Right lobe of liver (tissue), 6 donors: ENCODE results near the gene TRIO. TPM values are rescaled to one million over a fixed set of nuclear protein-coding genes. Genes with fewer than 3 reads are reported as not detected.

Experiments
- ATAC-seq, 4 donors: fragments of 200-7000 bp; cut with Tn5 transposase; one replicate each; pipeline ENCODE4 v1.9.1; 2020; ENCODE audit warnings: mild to moderate bottlenecking in 4 of 4, moderate library complexity in 4 of 4
- DNase-seq, 3 donors: peaks; one replicate each; pipeline ENCODE4 v3.0.0-alpha.2; 2020
- H3K27ac ChIP-seq, 3 donors: fragments of 200-600 bp; one replicate each; pipeline ENCODE4 v1.8.0; 2022
- H3K27me3 ChIP-seq, 2 donors: fragments of 200-600 bp; one replicate each; pipeline ENCODE4 v1.8.0; 2022
- H3K36me3 ChIP-seq, 4 donors: fragments of 200-600 bp; sonication (generic) in 1 of 4; one replicate each; pipeline versions ENCODE4 v1.5.1 to v1.8.0; 2017 to 2022; ENCODE audit warnings: control low read depth in 1 of 4
- H3K4me1 ChIP-seq, 4 donors: fragments of 200-600 bp; sonication (generic) in 1 of 4; one replicate each; pipeline versions ENCODE4 v1.5.1 to v1.8.0; 2017 to 2022; ENCODE audit warnings: control low read depth in 1 of 4
- H3K4me3 ChIP-seq, 3 donors: fragments of 200-600 bp; one replicate each; pipeline ENCODE4 v1.8.0; 2022
- H3K9me3 ChIP-seq, 4 donors: fragments of 200-600 bp; sonication (generic) in 1 of 4; one replicate each; pipeline versions ENCODE4 v1.5.1 to v1.8.0; 2017 to 2022; ENCODE audit warnings: control low read depth in 1 of 4
- POLR2A ChIP-seq: fragments of 450-650 bp; IDR thresholded peaks from one replicate; pipeline ENCODE4 v1.6.1; 2017; ENCODE audit warnings: antibody characterized with exemption, mild to moderate bottlenecking
- WGBS: methylation state at CpG from one replicate; pipeline ENCODE4 v1.1.6; 2018; ENCODE audit warnings: low coverage, low lambda C conversion rate; ENCODE audit not compliant: insufficient coverage; ENCODE audit errors: missing lambda C conversion rate; 5-methylcytosine and 5-hydroxymethylcytosine counted together
- intact Hi-C, 2 donors: fragments of 100-400 bp; cut with DNase I; formaldehyde crosslinking; loops; one replicate each; pipeline versions ENCODE4 v1.11.2 to v1.14.1; 2022
- total RNA-seq, 6 experiments: library from RNA; depleted of rRNA in 2 of 6; stranded (reverse); fragments of >200 nt in 2 of 6; fragmentation: NEBNext Ultra II Directional in 3 of 6; extraction: Animal tissue kit (Norgen Biotek cat#: 25700) in 3 of 6; gene quantifications; one replicate each; pipeline versions ENCODE4 v1.1.0 to v1.2.4, GENCODE V29; 2016 to 2023
- TF ChIP-seq, protein P1 (sequence below), 4 donors: fragments of 200-600 bp in 3 of 4; fragments of 450-650 bp in 1 of 4; IDR thresholded peaks; one replicate each; pipeline versions ENCODE4 v1.5.1 to v1.8.0; 2016 to 2022; ENCODE audit warnings: antibody characterized with exemption in 4 of 4, mild to moderate bottlenecking in 2 of 4
- donor health status: DM: no; HTN: yes; CAD: no.
- donor health status: DM: no; HTN: no; CAD: no.
- donor health status: DM: no; HTN: no; CAD: no.
- donor health status: DM: no; HTN: yes; CAD: no.
- donor health status: DM: no; HTN: yes; CAD: no.

Gene TRIO
- total RNA-seq, 6 experiments from 2014 or later: 34.7 to 63.5 (median 50.2) TPM

DNA sequence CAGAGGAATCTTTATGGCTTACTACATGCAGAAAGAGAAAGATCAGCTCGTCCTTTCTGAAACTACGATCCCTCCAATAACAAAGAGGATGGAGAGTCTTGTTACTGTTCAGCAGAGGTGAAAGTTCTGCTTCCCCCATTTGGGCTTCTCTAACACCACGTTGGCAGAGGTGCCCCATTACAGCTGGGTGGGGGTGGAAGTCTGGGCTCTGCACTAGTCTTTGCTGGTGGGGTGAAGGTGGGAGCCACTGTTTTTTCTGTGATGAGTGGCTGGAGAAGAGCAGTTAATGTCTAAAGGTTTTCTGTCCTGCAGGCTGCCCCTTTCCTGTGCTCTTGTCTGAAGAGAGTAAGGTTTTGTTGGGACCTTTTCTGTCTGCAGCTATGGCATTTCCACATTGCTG is 373.8 kb downstream of the TRIO start:
- TF ChIP-seq, protein P1, sequence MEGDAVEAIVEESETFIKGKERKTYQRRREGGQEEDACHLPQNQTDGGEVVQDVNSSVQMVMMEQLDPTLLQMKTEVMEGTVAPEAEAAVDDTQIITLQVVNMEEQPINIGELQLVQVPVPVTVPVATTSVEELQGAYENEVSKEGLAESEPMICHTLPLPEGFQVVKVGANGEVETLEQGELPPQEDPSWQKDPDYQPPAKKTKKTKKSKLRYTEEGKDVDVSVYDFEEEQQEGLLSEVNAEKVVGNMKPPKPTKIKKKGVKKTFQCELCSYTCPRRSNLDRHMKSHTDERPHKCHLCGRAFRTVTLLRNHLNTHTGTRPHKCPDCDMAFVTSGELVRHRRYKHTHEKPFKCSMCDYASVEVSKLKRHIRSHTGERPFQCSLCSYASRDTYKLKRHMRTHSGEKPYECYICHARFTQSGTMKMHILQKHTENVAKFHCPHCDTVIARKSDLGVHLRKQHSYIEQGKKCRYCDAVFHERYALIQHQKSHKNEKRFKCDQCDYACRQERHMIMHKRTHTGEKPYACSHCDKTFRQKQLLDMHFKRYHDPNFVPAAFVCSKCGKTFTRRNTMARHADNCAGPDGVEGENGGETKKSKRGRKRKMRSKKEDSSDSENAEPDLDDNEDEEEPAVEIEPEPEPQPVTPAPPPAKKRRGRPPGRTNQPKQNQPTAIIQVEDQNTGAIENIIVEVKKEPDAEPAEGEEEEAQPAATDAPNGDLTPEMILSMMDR (IDR thresholded peaks at IDR 0.05): no peak
- no peak for TF ChIP-seq POLR2A
- no peaks in the 10 kb centered on the region for H3K9me3 ChIP-seq
- DNase-seq (no peak), ATAC-seq (no peak)
- intact Hi-C loops: no loop called here
- no peak overlapping the region for H3K4me3 ChIP-seq
- no peaks in the 10 kb centered on the region for H3K27me3 ChIP-seq
- WGBS: 14% methylated on average over 2 of the region's 3 CpGs
- no peak overlapping the region for H3K27ac ChIP-seq
- H3K4me1 ChIP-seq: no peaks in the 10 kb centered on the region
- no peaks in the 10 kb centered on the region for H3K36me3 ChIP-seq

DNA sequence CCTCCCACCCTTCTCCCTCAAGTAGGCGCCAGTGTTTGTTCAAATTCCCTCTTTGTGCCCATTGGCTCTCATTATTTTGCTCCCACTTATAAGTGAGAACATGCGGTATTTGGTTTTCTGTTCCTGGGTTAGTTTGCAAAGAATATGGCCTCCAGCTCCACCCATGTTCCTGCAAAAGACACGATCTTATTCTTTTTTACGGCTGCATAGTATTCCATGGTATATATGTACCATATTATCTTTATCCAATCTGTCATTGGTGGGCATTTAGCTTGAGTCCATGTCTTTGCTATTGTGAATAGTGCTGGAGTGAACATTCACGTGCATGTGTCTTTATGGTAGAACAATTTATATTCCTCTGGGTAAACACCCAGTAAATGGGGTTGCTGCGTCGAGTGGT is 375.5 kb downstream of the TRIO start:
- no peaks in the 10 kb centered on the region for H3K9me3 ChIP-seq
- no peak overlapping the region for H3K4me3 ChIP-seq
- ATAC-seq: no peak
- no peak for TF ChIP-seq POLR2A
- no peak overlapping the region for H3K27ac ChIP-seq
- H3K36me3 ChIP-seq: no peaks in the 10 kb centered on the region
- no peaks in the 10 kb centered on the region for H3K27me3 ChIP-seq
- DNase-seq: no peak
- intact Hi-C loops: no loop called here
- H3K4me1 ChIP-seq: no peaks in the 10 kb centered on the region
- 96% methylated on average over 6 of the region's 7 CpGs for WGBS

DNA sequence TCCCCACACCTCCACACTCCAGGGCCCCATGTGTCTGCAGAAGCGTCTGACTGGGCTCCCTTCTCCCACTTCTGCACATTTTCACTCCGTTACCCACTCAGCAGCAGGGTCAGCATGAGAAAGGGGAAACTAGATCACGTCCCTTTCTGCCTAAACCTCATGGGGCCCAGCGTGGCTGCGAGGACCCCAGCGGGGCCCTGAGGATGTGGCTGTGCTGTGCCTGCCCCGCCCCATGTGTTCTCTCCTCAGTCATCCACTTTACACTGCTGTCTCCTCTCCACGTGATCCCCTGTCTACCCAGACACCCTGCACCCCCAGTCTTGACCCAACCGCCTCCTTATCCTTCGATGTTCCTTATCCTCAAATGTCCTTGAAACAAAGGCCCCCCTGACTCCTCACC is 378.6 kb downstream of the TRIO start:
- H3K27me3 ChIP-seq: no peaks in the 10 kb centered on the region
- 69% methylated on average over 5 of the region's 10 CpGs for WGBS
- no peak overlapping the region for H3K4me3 ChIP-seq
- intact Hi-C loops: no loop called here
- no peak for TF ChIP-seq POLR2A
- TF ChIP-seq, protein P1 (IDR thresholded peaks at IDR 0.05): no peak
- ATAC-seq: peak in 1 of 4 donors; percentile 40
- no peaks in the 10 kb centered on the region for H3K9me3 ChIP-seq
- DNase-seq: no peak
- no peaks in the 10 kb centered on the region for H3K4me1 ChIP-seq
- no peaks in the 10 kb centered on the region for H3K36me3 ChIP-seq
- no peak overlapping the region for H3K27ac ChIP-seq

DNA sequence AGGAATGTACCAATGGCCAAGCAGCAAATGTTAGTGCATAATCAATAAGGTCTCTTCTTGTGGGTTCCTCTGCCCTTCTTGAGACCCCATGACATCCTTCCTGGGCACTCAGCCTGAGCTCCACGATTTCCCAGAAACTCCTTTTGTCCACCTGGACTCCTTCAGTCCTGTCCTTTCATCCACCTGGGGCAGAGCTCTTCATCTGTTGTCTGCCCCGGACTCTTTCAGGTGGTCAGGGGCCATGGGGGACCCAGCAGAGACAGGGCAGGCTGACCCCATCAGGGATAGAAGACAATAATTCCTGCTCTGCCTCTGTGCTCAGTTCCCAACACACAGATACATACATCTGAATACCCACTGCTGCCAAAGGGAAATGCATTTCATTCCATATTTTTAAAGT is 379.6 kb downstream of the TRIO start:
- H3K9me3 ChIP-seq: no peaks in the 10 kb centered on the region
- ATAC-seq: no peak
- no peaks in the 10 kb centered on the region for H3K4me1 ChIP-seq
- DNase-seq: no peak
- H3K27me3 ChIP-seq: no peaks in the 10 kb centered on the region
- H3K36me3 ChIP-seq: no peaks in the 10 kb centered on the region
- 73% methylated on average over 2 of the region's 2 CpGs for WGBS
- intact Hi-C loops: no loop called here
- TF ChIP-seq, protein P1 (IDR thresholded peaks at IDR 0.05): no peak
- TF ChIP-seq POLR2A: no peak
- no peak overlapping the region for H3K27ac ChIP-seq
- no peak overlapping the region for H3K4me3 ChIP-seq

DNA sequence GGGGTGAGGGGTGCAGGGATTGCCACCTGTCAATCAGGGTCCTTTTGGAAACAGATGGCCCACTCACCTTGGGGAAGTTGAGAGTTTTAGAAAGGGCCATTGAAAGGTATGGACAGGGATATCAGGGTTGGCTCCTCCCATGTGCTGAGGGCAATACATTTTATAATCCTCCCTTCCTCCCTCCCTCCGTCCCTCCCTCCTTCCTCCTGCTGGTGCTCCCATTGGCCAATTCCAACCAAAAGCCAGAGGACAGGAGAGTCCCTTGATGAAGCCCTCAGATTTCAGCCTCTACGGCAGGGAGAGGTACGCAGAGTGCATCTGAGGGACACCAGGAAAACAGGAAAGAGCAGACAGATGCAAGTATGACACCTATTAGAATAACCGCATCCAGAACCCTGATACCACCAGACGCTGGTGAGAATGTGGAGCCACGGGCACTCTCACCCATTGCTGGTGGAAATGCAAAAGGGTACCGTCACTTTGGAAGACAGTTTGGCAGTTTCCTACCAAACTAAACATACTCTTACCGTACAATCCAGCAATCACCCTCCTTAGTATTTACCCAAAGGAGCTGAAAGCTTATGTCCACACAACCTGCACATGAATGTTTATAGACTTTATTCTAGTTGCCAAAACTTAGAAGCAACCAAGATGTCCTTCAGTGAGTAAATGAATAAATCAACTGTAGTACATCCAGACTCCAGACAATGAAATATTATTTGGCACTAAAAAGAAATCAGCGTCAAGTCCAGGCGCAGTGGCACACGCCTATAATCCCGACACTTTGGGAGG is 380.3 kb downstream of the TRIO start:
- no peak for DNase-seq
- TF ChIP-seq POLR2A: no peak
- TF ChIP-seq, protein P1 (IDR thresholded peaks at IDR 0.05): no peak
- Histone ChIP-seq H3K9me3 (no peaks in the 10 kb centered on the region), H3K36me3 (no peaks in the 10 kb centered on the region), H3K4me3 (no peak overlapping the region), H3K27ac (no peak overlapping the region), H3K4me1 (no peaks in the 10 kb centered on the region), H3K27me3 (no peaks in the 10 kb centered on the region)
- 85% methylated on average over 7 of the region's 12 CpGs for WGBS
- no peak for ATAC-seq
- intact Hi-C loops: no loop called here
